ENCODE measurements around the gene STMP1. TPM values are rescaled to one million over a fixed set of nuclear protein-coding genes. Genes with fewer than 3 reads are reported as not detected.

STMP1 gene
- total and polyA plus RNA-seq, 12 donors, result 20.8 to 52.4 (median 32.5) TPM

DNA sequence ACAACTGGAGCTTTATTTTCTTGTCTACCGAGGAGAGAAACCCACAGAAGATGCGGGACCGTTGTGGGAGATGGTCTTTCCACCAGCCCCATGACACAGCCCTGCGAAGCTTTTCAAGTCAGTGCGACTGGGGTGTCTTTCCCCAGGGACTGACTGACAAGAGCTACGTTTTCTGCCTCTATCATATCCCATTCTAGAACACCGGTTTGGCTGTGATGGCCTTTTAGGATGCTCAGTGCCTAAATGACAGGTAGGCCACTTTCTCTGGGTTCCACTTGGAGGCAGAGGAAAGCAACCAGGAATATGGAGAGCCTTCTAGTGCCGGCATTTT, 48.8 kb downstream of the STMP1 start:
- intact Hi-C loops (cut with DNase I), result no loop called here
- Histone ChIP-seq H3K4me1 (replicated peaks in 1 of 2) (peaks cover 0 to 3% of the 10 kb centered on the region in 2 donors), H3K27me3 (no peaks in the 10 kb centered on the region), H3K4me3 (no peak overlapping the region), H3K36me3 (replicated peaks in 1 of 2) (no peaks in the 10 kb centered on the region), H3K27ac (no peak overlapping the region), H3K9me3 (replicated peaks in 1 of 3) (no peaks in the 10 kb centered on the region)
- no peak for TF ChIP-seq POLR2A (IDR thresholded peaks at IDR 0.05)
- no peak for TF ChIP-seq CTCF (IDR thresholded peaks at IDR 0.05)
- DNase-seq, result no peak
- 53 to 60% (median 58%) methylated on average over 6 to 8 of the region's 8 CpGs for WGBS, 4 donors

DNA sequence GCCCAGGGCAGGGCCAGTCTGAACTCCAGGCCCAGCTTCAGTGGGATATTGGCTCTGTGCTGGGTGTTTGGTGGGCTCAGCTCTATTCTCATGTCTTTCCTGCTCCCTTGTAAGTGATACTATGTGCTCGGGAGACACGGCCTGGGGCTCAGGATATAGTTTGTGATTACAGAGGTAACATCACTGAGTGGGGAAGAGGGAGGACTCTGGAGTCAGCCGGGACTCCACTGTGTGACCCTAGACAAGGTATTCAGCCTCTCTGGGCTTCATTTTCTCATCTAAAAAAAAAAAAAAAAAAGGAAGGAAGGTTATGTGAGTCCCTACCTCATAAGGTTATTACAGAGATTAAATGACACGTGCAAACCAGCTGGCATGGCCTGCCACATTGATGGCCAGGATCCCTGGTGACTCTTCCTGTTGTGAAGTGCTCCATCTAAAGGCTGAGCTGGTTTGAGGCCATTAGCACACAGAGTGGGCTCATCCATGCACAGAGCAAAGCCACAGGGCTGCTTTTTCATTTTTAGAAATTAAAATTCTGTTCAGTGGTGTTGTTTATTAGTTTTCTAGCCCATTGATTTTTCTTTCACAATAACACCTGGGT, 50.0 kb downstream of the STMP1 start:
- intact Hi-C loops (cut with DNase I), result no loop called here
- WGBS, 4 donors, result 60 to 75% (median 67%) methylated on average over 4 of the region's 4 CpGs

GRCh38 chr7:135712796-135713195, 50.5 kb downstream of the STMP1 start:
- no peaks in the 10 kb centered on the region for H3K9me3 ChIP-seq (replicated peaks in 1 of 3)
- H3K36me3 ChIP-seq (replicated peaks in 1 of 2), result no peaks in the 10 kb centered on the region
- TF ChIP-seq CTCF (IDR thresholded peaks at IDR 0.05) (no peak), POLR2A (IDR thresholded peaks at IDR 0.05) (no peak)
- H3K4me1 ChIP-seq (replicated peaks in 1 of 2), result peaks cover 0 to 3% of the 10 kb centered on the region in 2 donors
- DNase-seq, result no peak
- H3K27me3 ChIP-seq, result no peaks in the 10 kb centered on the region
- H3K4me3 ChIP-seq, result no peak overlapping the region
- intact Hi-C loops (cut with DNase I), result no loop called here
- 45 to 66% (median 51%) methylated on average over 7 of the region's 7 CpGs for WGBS, 4 donors
- no peak overlapping the region for H3K27ac ChIP-seq

More for the DNA sequence above, 50.0 kb downstream of the STMP1 start:
- Histone ChIP-seq H3K4me1 (replicated peaks in 1 of 2) (peaks cover 0 to 3% of the 10 kb centered on the region in 2 donors), H3K4me3 (no peak overlapping the region), H3K27me3 (no peaks in the 10 kb centered on the region), H3K27ac (no peak overlapping the region), H3K36me3 (replicated peaks in 1 of 2) (no peaks in the 10 kb centered on the region), H3K9me3 (replicated peaks in 1 of 3) (no peaks in the 10 kb centered on the region)
- no peak for DNase-seq
- TF ChIP-seq POLR2A (IDR thresholded peaks at IDR 0.05), result no peak
- no peak for TF ChIP-seq CTCF (IDR thresholded peaks at IDR 0.05)

DNA sequence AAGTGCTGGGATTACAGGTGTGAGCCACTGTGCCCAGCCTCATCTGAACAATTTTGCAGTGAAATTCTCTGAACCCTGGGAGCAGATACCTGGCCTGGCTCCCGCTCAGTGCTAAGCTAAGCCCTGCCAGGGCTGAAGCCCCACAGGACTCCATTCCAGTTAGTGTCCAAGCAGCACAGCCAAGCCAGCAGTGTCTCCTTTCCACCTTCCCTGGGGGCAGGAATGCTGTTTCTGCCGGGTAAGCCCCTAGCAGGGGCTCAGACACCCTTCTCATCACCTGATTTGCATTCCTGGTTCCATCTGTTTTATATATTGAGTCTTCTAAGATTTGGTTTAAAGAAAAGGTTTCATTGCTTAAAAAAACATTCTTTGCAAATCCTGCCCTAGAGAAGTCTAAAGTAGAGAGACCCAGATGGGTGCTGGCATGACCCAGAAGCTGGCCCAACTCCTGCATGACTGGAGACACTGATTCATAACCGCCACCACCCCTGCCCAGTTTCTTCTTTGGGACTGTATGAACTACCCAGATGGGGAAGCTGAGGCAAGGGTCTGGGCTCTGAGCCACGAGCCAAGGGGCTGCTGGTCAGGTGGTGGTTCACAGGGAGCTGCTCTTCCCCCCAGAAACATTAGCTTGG, 51.6 kb downstream of the STMP1 start:
- intact Hi-C loops (cut with DNase I), result no loop called here
- H3K27ac ChIP-seq, result no peak overlapping the region
- no peaks in the 10 kb centered on the region for H3K27me3 ChIP-seq
- H3K4me3 ChIP-seq, result no peak overlapping the region
- H3K4me1 ChIP-seq (replicated peaks in 1 of 2), result peaks cover under 1 to 3% of the 10 kb centered on the region in 2 donors
- 76 to 84% (median 78%) methylated on average over 4 of the region's 4 CpGs for WGBS, 4 donors
- TF ChIP-seq CTCF (IDR thresholded peaks at IDR 0.05) (no peak), POLR2A (IDR thresholded peaks at IDR 0.05) (no peak)
- DNase-seq, result no peak
- no peaks in the 10 kb centered on the region for H3K9me3 ChIP-seq (replicated peaks in 1 of 3)
- H3K36me3 ChIP-seq (replicated peaks in 1 of 2), result no peaks in the 10 kb centered on the region

Measured in adrenal gland (tissue), 12 donors.